Measurements from ENCODE around the gene MPZL3. TPM values are rescaled to one million over a fixed set of nuclear protein-coding genes. Genes with fewer than 3 reads are reported as not detected.

The MPZL3 gene
- total RNA-seq, 4 donors from 2014 or later: 0.42 to 0.52 (median 0.48) TPM

GRCh38 chr11:118212131-118212725 lies 39.9 kb downstream of the MPZL3 start:
- H3K27ac ChIP-seq (replicated peaks in 1 of 4): no peak overlapping the region
- intact Hi-C loops (cut with DNase I): no loop called here
- DNase-seq (ENCODE audit: extremely low spot score): no peak
- 80% methylated on average over 7 of the region's 7 CpGs for WGBS
- peaks cover 0 to 49% (median 0%) of the 10 kb centered on the region in 4 donors for H3K27me3 ChIP-seq
- no peaks in the 10 kb centered on the region for H3K9me3 ChIP-seq
- H3K4me1 ChIP-seq: peaks cover 0 to 9% (median 2%) of the 10 kb centered on the region in 4 donors
- H3K36me3 ChIP-seq: no peaks in the 10 kb centered on the region
- no peak overlapping the region for H3K4me3 ChIP-seq
- TF ChIP-seq EP300 (IDR thresholded peaks at IDR 0.05): no peak
- TF ChIP-seq POLR2A (IDR thresholded peaks at IDR 0.05; ENCODE audit: low read depth): no peak
- TF ChIP-seq, protein P1, sequence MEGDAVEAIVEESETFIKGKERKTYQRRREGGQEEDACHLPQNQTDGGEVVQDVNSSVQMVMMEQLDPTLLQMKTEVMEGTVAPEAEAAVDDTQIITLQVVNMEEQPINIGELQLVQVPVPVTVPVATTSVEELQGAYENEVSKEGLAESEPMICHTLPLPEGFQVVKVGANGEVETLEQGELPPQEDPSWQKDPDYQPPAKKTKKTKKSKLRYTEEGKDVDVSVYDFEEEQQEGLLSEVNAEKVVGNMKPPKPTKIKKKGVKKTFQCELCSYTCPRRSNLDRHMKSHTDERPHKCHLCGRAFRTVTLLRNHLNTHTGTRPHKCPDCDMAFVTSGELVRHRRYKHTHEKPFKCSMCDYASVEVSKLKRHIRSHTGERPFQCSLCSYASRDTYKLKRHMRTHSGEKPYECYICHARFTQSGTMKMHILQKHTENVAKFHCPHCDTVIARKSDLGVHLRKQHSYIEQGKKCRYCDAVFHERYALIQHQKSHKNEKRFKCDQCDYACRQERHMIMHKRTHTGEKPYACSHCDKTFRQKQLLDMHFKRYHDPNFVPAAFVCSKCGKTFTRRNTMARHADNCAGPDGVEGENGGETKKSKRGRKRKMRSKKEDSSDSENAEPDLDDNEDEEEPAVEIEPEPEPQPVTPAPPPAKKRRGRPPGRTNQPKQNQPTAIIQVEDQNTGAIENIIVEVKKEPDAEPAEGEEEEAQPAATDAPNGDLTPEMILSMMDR (IDR thresholded peaks at IDR 0.05): no peak
- TF ChIP-seq POLR2AphosphoS5 (IDR thresholded peaks at IDR 0.05): no peak

- Histone ChIP-seq H3K4me3 (no peak overlapping the region), H3K9me3 (no peaks in the 10 kb centered on the region), H3K27ac (replicated peaks in 1 of 4) (no peak overlapping the region), H3K27me3 (peaks cover 0 to 49% (median 0%) of the 10 kb centered on the region in 4 donors), H3K4me1 (peaks cover 0 to 9% (median 2%) of the 10 kb centered on the region in 4 donors), H3K36me3 (no peaks in the 10 kb centered on the region)
- intact Hi-C loops (cut with DNase I): no loop called here
- TF ChIP-seq EP300 (IDR thresholded peaks at IDR 0.05) (no peak), POLR2A (IDR thresholded peaks at IDR 0.05; ENCODE audit: low read depth) (no peak), POLR2AphosphoS5 (IDR thresholded peaks at IDR 0.05) (no peak)
- TF ChIP-seq, protein P1 (IDR thresholded peaks at IDR 0.05): no peak
- DNase-seq (ENCODE audit: extremely low spot score): no peak
- 54% methylated on average over 6 of the region's 6 CpGs for WGBS
These were observed 41.2 kb downstream of the MPZL3 start for GRCh38 chr11:118211006-118211405.

DNA sequence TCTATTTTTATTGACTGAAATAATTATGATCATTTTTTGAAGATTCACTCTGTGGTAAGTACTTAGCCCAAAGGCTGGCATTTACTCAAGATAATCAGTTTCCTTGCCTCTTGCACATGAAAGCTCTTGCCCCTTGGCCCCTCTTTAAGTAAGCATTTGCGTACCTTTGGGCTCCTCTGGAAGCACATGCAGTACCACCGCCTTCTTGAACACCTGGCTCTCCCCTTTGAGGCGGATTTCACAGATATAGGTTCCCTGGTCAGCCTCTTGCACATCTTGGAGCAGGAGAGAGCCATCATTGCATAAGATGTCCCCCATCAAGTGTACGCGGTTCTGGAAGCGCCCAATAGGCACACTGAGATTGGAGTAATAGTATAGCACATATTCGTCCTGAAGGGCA lies 41.8 kb downstream of the MPZL3 start:
- 90% methylated on average over 7 of the region's 7 CpGs for WGBS
- no peak for TF ChIP-seq POLR2AphosphoS5 (IDR thresholded peaks at IDR 0.05)
- TF ChIP-seq, protein P1 (IDR thresholded peaks at IDR 0.05): no peak
- no peak for TF ChIP-seq EP300 (IDR thresholded peaks at IDR 0.05)
- no peak for TF ChIP-seq POLR2A (IDR thresholded peaks at IDR 0.05; ENCODE audit: low read depth)
- Histone ChIP-seq H3K9me3 (no peaks in the 10 kb centered on the region), H3K4me3 (no peak overlapping the region), H3K27ac (replicated peaks in 1 of 4) (no peak overlapping the region), H3K36me3 (no peaks in the 10 kb centered on the region), H3K27me3 (peaks cover 0 to 49% (median 0%) of the 10 kb centered on the region in 4 donors), H3K4me1 (peaks cover 0 to 9% (median 2%) of the 10 kb centered on the region in 4 donors)
- DNase-seq (ENCODE audit: extremely low spot score): no peak
- intact Hi-C loops (cut with DNase I): no loop called here

DNA sequence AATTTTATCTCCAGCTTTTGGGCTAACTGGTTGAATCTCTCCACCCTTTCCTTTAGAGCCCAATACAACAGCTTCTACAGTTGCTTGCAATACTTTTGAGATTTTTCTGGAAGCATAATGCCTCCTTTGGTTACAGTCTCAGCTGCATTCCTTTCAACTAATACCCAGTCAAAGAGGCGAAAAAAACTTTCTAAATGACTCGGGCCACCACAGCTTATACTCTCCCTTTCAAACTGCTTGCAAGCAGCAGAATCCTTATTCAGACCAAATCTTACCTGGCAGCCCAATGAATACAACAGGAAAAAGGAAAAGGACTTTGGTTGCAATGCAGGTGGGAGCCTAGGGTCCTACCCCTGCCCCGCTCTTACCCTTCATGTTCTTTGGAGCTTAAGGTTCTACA lies 43.1 kb downstream of the MPZL3 start:
- Histone ChIP-seq H3K27ac (replicated peaks in 1 of 4) (no peak overlapping the region), H3K36me3 (no peaks in the 10 kb centered on the region), H3K27me3 (peaks cover 0 to 42% (median 0%) of the 10 kb centered on the region in 4 donors), H3K4me3 (no peak overlapping the region), H3K4me1 (peaks cover 0 to 9% (median 2%) of the 10 kb centered on the region in 4 donors), H3K9me3 (no peaks in the 10 kb centered on the region)
- intact Hi-C loops (cut with DNase I): loop anchor here (10.0 kb wide), 1 partner anchor 276 kb away; no protein-coding TSS in a partner anchor
- DNase-seq (ENCODE audit: extremely low spot score): no peak
- TF ChIP-seq, protein P1 (IDR thresholded peaks at IDR 0.05): no peak
- TF ChIP-seq EP300 (IDR thresholded peaks at IDR 0.05): no peak
- WGBS: 93% methylated on average over 3 of the region's 3 CpGs

GRCh38 chr11:118207079-118207478 lies 45.1 kb downstream of the MPZL3 start:
- DNase-seq (ENCODE audit: extremely low spot score): no peak
- Histone ChIP-seq H3K27me3 (peaks cover 0 to 31% (median 0%) of the 10 kb centered on the region in 4 donors), H3K36me3 (no peaks in the 10 kb centered on the region), H3K4me3 (no peak overlapping the region), H3K9me3 (no peaks in the 10 kb centered on the region), H3K4me1 (peaks cover 0 to 5% (median 2%) of the 10 kb centered on the region in 4 donors), H3K27ac (replicated peaks in 1 of 4) (no peak overlapping the region)
- intact Hi-C loops (cut with DNase I): loop anchor here (10.0 kb wide), 1 partner anchor 278 kb away; no protein-coding TSS in a partner anchor
- TF ChIP-seq POLR2A (IDR thresholded peaks at IDR 0.05; ENCODE audit: low read depth) (no peak), EP300 (IDR thresholded peaks at IDR 0.05) (no peak), POLR2AphosphoS5 (IDR thresholded peaks at IDR 0.05) (no peak)
- TF ChIP-seq, protein P1 (IDR thresholded peaks at IDR 0.05): no peak
- 87% methylated on average over 2 of the region's 2 CpGs for WGBS
